HG02973 (cell line): ENCODE results near the gene ZBBX.
A peak's percentile ranks its signal among the peaks of the same experiment; 100 is the strongest.
"Not testable (repeated sequence)": the region's sequence is repeated elsewhere in the genome, so short reads cannot be mapped to it uniquely, and the experiment has no call there.

Experiments used
- ATAC-seq: cut with Tn5 transposase; IDR thresholded peaks from one replicate; pipeline ENCODE4 v1.9.1; 2021; ENCODE audit warnings: moderate library complexity; ENCODE audit not compliant: unreplicated experiment

Gene ZBBX, protein sequence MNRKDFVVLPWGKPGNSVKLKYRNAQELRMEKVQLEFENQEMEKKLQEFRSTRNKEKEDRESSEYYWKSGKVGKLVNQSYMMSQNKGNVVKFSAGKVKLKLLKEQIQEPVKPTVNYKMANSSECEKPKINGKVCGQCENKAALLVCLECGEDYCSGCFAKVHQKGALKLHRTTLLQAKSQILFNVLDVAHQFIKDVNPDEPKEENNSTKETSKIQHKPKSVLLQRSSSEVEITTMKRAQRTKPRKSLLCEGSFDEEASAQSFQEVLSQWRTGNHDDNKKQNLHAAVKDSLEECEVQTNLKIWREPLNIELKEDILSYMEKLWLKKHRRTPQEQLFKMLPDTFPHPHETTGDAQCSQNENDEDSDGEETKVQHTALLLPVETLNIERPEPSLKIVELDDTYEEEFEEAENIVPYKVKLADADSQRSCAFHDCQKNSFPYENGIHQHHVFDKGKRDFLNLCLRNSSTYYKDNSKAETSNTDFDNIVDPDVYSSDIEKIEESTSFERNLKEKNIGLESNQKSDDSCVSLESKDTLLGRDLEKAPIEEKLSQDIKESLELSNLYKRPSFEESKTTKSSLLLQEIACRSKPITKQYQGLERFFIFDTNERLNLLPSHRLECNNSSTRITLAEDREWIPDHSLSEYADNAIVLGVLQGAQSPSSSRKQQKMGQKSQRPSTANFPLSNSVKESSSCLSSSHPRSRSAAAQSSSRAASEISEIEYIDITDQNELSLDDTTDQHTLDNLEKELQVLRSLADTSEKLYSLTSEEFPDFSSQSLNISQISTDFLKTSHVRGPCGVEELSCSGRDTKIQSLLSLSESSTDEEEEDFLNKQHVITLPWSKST

GRCh38 chr3:167380004-167380689, at the start of gene ZBBX:
ZBBX (minus strand) TSS chr3:167380297; CDS start chr3:167372901, 7,396 bp downstream.
- ATAC-seq = peak; percentile 100

DNA sequence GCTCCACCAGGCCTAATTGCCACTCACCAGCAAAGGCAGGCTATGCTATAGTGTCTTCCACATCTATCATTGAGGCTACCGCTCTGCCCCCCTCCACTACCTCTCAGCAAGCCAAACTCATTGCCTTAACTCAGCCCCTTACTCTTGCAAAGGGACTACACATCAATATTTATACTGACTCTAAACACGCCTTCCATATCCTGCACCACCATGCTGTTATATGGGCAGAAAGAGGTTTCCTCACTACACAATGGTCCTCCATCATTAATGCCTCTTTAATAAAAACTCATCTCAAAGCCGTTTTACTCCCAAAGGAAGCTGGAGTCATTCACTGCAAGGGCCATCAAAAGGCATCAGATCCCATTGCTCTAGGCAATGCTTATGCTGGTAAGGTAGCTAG, 46.9 kb upstream of the ZBBX start:
- ATAC-seq = not testable (repeated sequence)

GRCh38 chr3:167422396-167422795, 42.3 kb upstream of the ZBBX start:
- ATAC-seq = not testable (repeated sequence)

GRCh38 chr3:167409611-167410010, 29.5 kb upstream of the ZBBX start:
- no peak for ATAC-seq

DNA sequence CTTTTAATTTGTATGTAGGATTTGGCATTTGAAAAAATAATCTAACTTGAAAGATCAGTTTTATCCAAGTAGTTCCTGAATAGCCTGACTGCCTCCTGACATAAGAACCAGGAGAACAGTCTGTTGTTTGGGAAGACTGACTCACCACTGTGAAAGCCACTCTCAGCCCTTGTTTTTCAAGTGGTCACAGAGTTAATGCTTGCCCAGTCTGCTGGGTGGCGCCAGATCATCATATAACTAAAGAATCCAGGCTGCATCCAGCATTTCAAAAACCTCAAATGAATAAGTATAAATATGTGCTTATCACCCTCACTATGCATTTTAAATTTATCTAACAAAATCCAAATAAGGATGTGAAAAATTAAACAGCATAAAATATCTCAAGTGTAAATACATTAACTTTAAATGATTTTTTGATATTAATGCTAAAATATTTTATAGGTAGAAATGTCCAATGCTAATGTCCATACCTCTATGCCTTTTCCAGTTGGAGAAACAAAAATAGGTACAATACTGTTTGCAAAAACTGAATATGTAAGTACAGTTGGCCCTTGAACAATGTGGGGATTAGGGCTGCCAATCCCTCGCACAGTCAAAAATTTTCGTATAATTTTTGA, 26.9 kb upstream of the ZBBX start:
- no peak for ATAC-seq

DNA sequence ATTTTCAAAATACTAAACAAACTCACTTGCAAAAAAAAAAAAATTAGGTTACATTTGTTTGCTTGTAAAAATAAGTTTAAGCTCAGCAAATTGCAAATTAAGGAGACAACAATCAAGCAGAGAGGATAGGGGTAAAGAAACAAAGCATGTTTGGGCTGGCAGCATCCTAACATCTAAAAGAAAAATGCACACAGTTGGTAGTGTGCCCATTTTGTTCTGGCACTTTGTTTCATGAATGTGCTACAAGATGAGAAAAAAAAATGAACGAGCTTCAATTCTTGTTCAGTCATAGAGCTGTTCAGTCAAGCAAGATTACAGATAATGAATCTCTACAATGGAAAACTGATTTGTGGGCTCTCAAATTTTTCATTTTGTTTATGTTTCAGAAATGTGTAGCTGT, 17.7 kb upstream of the ZBBX start:
- ATAC-seq = no peak

DNA sequence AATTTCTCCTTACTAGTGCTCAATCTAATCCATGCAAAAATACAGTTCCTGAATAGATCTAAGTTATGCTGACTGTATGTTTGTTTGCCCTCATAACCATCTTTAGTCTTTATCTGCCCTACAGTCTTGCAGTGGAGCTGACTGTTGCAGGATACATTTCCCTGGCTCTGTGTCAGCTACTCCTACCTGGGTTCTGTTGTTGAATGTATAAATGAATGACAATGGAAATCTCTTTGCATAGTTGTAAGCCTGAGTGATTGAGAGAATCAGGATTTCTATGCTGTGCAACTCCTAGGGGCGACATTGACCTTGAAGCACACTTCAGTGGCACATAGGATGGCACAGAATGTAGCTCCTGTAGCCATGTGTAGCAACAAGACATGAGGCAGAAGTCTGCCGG, 16.0 kb upstream of the ZBBX start:
- ATAC-seq = no peak

DNA sequence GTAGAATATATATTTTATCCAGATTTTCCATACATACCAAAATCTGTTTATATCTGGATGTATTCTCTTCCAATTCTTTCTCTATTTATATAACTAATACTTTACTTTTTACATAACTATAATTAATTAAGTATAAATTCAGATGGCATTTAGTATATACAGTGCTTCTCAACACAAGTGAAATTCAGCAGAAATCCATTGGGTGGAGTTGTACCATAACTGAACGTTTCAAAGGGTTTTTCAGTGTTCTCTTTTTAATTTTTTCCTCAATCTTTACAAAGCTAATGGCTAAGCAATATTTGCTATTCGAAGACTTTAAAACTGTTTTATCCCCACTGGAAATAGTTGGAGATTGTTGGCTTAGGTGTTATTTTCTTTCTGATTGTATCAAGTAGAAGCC, 13.9 kb upstream of the ZBBX start:
- no peak for ATAC-seq

- no peak for ATAC-seq
Measured at GRCh38 chr3:167382155-167382554, 2.1 kb upstream of the ZBBX start.

- ATAC-seq = no peak
Measured at GRCh38 chr3:167375478-167375877, 4.6 kb downstream of the ZBBX start.

DNA sequence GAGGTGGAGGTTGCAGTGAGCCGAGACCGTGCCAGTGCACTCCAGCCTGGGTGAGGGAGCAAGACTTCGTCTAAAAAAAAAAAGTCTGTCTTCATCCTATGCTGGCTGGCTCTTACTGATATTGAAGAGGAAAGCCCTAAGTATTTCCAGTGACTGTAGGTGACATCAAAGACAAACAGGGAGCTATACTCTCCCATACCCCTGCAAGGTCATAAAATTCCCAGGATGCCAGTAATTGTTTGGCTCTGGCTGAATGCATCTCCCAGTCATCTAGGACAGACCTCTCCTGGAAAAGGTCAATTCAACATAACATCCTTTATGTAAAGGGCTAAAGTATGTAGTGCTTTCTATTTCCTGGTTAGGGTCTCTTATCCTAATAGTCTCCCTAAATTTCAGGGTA, 8.0 kb downstream of the ZBBX start:
- ATAC-seq = no peak

GRCh38 chr3:167361948-167362347, 18.1 kb downstream of the ZBBX start:
- no peak for ATAC-seq

GRCh38 chr3:167361306-167361705, 18.8 kb downstream of the ZBBX start:
- no peak for ATAC-seq

DNA sequence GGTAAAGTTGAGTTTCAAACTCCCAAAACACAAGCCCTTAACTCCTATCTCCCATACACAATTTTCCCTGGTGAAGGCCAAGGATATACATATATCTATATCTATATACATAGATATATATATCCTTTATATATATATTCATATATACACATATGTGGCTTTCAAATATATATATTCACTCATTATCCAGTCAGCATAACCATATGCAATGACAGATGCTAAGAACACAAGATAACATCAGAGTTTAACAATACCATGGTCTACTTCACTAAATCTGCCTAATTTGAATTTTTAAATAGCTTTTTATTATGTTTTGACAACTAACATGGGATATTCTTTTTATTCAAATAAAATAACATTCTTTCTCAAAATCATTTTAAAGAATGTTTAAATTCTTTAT, 24.7 kb downstream of the ZBBX start:
- ATAC-seq = no peak

DNA sequence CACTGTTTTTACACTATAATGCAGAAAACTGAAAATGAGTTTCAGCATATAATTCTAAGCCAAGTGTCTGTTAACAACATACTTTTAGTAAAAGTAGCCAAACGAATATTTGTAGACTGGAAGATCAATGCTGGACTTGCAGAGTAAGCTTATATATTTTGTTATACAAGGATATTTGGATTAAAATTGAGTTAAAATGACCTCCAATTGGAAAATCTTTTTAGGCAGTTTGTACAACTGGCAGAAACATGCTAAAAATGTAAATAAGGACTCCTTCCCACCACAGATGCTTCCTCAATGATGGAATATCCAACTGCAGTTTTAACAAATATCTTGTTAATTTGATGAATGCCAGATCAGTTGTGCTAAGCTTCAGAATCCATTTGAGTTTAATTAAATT, 25.3 kb downstream of the ZBBX start:
- ATAC-seq = no peak

DNA sequence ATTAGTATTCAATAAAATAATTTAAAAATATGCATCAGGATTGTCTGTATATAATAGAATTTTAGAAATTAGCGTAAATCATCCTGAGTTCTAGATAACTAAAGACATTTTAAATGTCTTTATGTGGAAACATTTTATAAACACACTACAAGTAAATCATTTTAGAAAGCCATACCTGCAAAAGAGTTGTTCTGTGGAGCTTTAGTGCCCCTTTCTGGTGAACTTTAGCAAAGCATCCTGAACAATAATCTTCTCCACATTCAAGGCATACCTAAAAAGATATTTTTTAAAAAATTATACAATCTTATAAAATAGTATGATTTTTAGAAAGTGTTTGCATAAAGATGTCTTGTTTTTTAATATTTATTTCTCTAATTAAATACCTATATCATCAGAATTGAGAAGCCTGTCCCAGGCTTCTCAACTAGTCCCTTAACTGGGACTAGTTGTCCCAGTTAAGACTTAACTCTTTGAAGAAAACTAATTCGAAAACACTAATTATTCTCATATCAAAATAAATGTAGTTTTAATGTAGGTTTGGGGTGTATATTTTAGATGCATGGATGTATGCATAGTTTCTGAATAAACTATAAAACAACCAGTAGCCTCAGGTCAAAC, 29.7 kb downstream of the ZBBX start:
- ATAC-seq = no peak

GRCh38 chr3:167346171-167346570, 33.9 kb downstream of the ZBBX start:
- ATAC-seq = no peak

DNA sequence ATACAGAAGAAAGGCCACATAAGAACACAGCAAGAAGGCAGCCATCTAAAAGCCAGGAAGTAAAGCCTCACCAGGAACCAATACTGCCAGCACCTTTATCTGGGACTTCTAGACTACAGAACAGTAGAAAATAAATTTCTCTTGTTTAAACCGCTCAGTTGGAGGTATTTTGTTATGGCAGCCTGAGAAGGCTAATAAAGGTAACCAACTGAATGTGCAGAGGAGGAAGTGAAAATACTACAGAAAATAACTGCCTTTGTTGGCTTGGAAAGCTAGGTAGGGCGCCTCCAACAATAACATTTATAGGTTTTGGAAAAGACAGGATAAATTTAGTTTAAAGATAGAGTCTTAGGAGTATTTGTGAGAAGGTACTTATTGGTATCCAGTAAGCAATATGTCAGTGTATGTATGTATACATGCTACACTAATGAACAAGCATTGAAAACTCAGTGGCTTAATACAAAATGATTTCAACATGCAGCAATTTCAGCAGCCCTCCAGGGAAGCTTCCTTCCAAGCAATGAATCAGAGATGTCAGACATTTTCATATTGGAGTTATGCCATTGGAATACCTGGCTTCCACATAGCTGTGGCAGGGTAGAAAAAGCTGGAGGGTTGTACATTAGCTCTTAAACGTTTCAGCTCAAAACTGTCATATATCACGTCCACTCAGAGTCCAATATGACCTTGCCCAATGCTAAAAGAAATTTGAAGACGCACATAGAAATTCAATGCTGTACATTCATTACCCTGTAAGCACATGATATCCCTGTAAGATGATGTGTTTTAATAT, 48.9 kb downstream of the ZBBX start:
- ATAC-seq = no peak

DNA sequence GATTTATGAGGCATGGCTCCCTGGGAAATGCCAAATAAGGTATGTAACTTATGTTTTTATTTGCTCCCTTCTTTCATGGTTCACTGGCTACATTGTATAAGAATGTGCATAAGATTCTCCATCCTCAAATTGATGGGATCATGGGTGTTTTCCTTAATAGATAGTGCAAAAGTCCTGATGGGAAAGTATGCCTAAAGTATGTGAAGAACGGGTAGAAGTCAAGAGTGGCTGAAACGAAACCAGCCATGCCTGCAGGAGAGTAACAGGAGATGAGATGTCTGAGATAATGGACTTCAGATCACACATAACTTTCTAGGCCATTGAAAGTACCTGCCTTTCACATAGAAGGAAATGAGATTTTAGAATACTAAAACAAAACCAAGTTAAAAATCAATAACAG, 56.5 kb downstream of the ZBBX start:
- ATAC-seq = no peak
